Mucosa of gallbladder (tissue), 1 donor: Measurements from ENCODE around the gene SEMA4D. TPM values are rescaled to one million over a fixed set of nuclear protein-coding genes. Genes with fewer than 3 reads are reported as not detected.

Experiments
- DNase-seq: peaks from one replicate; pipeline ENCODE4 v3.0.0-alpha.2; 2020; ENCODE audit warnings: low spot score
- total RNA-seq: library from RNA; stranded (reverse); gene quantifications from one replicate; pipeline ENCODE4 v1.2.1, GENCODE V29; 2021
- donor health status: DM: no; HTN: no; CAD: no.

Gene SEMA4D
- total RNA-seq, 1 donor from 2014 or later, result 66.2 TPM

DNA sequence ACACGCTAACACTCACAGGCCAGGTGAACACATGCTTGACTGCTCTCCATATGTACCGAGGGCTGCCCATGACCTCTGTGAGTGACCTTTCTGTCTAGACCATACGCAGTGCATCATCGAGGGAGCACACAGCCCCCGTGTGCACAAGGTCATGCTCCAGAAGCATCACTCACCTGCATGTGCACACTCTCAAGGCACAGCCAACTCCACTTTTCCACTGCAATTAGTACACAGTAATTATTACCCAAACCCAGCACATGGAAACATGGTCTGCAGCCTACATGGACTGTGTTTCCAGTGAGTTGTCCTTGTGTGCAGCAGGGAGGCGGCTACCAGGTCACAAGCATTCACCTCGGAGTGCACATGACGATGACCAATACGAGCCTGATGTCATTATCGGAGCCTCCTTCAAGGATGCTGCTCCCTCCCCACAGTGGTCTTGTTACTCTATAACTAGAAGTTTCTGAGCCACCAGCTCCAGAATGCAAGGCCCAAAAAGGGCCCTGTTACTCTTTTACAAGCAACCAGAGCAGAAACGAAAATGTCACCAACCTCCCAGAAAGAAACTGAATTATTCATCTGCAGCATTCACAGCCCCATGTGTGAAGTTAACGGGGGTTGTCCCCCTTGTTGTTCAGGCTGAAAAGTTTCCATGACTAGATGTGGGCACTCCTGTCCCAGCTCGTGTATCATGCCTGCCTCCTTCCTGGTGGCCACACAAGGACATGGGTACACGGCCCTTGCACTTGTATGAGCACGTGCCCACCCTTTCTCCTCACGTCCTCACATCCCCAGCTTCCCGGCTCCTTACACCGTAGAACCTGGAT lies 31.2 kb downstream of the SEMA4D start:
- DNase-seq, result no peak

- DNase-seq, result no peak
Observed at GRCh38 chr9:89465726-89466308, 32.1 kb downstream of the SEMA4D start.

GRCh38 chr9:89465001-89465451 lies 32.9 kb downstream of the SEMA4D start:
- DNase-seq, result no peak

DNA sequence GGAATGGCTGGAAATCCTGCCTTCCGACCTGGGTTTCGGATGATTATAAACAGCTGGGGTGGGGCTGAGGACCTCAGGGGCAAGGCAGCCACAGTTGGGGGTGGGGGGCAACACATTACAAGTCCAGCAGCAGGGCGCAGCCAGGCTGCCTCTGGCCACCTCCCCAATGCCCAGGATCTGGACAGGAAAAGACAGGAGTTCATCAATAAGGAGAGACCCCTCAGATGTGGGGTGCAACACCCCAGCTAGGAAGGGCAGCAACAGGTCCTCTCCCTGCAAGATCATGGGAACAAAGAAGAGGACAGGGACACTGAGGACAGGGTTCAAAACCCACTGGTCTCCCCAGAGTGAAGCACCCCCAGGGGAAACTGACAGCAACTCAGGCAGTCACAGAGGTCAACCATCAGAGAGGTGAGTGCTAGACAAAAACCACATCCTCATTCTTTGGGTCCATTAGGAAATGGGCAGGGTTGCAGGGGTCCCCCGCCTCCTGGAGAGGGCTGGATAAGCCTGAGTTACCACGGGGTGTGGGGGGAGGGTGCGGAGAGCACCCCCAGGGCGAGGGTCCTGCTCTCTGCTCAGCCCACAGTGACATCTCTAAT lies 33.5 kb downstream of the SEMA4D start:
- DNase-seq, result no peak

DNA sequence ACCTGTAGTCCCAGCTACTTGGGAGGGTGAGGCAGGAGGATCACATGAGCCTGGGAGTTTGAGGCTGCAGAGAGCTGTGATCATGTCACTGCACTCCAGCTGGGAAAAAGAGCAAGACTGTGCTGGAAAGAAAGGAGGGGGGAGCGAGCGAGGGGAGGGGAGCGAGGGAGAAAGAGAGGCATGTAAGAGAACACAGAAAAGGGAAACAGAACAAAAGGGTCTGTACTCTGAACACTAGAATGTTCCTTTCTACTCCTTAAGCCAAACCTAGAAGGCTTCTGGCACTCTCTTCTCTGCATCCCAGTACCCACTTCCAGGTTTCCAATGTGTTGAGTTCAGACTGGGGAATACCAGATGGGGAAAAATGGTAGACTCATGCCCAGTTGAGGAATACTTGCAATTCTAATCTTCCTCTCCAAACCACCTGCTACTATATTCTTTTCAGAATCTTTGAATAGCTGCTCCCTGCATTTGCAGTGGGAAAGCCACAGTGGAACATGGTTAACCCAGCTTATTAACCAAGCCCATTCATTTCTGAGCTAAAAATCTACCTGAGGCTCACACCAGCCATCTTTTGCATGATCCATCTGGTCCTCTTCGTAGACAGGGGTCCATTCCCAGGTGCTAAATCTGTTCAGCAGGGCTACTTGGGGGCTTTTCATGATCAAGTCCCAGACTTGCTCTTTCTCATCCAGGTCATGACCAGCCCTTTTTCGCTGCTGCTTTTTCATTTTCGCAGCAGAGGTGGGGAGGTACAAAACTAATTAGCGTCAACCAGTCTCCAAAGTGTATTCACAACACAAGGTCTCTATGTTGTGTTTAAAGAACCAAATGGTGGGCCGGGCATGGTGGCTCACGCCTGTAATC lies 34.9 kb downstream of the SEMA4D start:
- no peak for DNase-seq

DNA sequence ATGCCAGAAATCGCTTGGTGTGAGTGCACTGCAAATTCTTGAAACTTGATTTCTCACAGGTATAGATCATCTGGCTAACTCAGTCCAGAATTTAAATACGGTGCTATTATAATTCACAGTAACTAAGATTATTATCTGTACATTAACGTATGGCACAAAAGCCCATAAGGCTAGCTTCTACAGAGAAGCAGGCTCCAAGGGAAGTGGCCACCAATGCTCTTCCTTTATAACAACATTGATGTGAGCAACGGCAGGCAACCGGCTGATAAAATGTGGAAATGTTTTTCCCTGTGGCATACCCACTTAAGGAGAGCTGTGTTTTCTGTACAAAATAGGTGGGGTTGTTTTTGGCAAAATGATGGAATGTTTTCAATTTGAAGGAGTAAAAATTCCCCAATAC lies 35.7 kb downstream of the SEMA4D start:
- DNase-seq, result no peak

- no peak for DNase-seq
Observed at GRCh38 chr9:89461265-89461664, 36.6 kb downstream of the SEMA4D start.

GRCh38 chr9:89460551-89460950 lies 37.4 kb downstream of the SEMA4D start:
- no peak for DNase-seq

GRCh38 chr9:89458768-89459496 lies 39.0 kb downstream of the SEMA4D start:
- no peak for DNase-seq

- no peak for DNase-seq
Observed at GRCh38 chr9:89457376-89457855, 40.5 kb downstream of the SEMA4D start.

DNA sequence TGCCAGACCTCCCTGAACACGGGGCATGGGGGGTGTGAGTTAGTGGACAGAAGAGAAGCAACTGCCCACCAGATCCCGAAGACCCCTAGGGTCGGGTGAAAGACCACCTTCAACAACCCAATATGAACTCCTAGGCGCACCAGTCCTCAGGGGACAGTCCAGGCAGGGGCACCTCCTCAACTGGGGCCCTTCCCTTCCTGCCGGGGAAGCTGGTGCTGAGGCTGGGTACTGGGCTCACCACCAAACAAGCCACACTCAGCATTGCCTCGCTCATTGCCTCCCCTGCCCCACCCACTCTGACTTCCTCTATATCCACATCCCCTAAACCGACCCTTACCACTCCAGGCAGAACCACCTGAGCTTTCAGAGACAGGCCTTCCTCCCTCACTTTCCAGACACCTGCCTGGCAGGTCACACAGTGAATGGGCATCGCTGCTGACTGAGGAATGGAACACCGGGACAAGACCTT lies 42.5 kb downstream of the SEMA4D start:
- DNase-seq, result no peak

- DNase-seq, result no peak
Observed at GRCh38 chr9:89454498-89455355, 43.2 kb downstream of the SEMA4D start.

DNA sequence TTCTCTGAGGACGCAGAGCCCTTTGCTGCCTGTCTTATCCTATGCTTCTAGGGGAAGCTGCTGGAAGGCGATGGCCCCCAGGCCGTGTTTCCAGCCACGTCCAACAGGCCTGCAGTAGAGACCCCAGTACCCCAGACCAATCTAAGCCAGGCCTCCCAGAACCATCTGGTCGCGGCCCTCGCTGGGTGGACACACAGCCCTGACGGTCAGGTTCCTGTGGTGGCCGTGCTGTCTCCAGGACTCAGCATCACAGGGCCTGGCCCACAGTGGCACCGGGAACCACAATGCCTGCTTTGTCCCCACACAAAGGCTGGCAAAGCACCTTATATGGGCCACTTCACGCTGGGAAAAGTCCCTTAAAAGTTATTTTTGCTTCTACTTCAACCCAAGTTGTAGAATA lies 44.5 kb downstream of the SEMA4D start:
- DNase-seq, result no peak

- DNase-seq, result no peak
Observed at GRCh38 chr9:89452561-89452960, 45.4 kb downstream of the SEMA4D start.

DNA sequence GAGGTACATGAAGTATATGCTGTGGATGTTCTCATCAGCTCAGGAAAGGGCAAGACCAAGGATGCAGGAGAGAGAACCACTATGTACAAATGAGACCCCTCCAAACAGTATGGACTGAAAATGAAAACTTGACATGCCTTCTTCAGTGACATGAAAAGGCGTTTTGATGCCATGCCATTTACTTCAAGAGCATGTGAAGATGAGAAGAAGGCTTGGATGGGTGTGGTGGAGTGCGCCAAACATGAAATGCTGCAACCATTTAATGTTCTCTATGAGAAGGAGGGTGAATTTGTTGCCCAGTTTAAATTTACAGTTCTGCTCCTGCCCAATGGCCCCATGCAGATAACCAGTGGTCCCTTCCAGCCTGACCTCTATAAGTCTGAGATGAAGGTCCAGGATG lies 47.7 kb downstream of the SEMA4D start:
- DNase-seq, result no peak

DNA sequence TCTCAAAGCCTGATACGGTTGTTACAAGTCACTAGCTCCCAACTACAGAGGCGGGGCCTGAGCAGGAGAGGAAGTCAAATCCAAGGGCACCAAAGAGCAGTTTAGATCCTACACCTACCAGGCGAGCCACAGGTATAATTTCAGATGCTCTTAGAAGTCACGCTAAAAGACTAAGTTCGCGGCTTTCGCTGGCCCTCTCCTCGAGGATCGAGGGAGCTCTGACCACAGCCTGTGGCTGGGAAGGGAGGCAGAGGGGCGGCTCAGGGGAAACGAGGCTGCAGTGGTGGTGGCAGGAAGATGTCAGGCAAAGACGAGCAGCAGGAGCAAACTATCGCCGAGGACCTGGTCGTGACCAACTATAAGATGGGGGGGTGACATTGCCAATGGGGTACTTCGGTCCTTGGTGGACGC lies 48.6 kb downstream of the SEMA4D start:
- no peak for DNase-seq

- no peak for DNase-seq
Observed at GRCh38 chr9:89448821-89449220, 49.1 kb downstream of the SEMA4D start.

DNA sequence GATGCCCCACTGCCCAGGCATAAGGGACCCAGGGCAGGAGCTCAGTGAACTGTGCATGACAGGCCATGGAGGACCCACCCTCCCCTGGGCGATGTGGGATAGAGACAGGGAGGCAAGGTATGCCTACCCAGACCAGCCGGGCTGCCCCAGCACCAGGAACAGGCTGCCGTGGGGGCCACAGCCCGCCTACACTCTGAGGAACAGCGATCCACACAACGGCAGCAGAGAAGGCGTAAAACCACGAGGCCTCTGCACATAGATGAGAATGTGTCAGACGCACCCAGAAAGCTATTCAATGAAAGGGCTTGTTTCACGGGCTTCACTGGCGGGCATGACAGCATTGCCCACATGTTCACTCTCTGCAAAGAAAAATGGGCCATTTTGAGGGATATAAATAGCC lies 49.5 kb downstream of the SEMA4D start:
- DNase-seq, result no peak

- no peak for DNase-seq
Observed at GRCh38 chr9:89447416-89447815, 50.5 kb downstream of the SEMA4D start.

GRCh38 chr9:89446961-89447310 lies 51.0 kb downstream of the SEMA4D start:
- DNase-seq, result no peak
